Hematopoietic multipotent progenitor cell treated with erythropoietin and hydrocortisone succinate and interleukin-3 and kit ligand, for 6 days (in vitro differentiated cells): ENCODE measurements around the gene ZNF638.
A peak's percentile ranks its signal among the peaks of the same experiment; 100 is the strongest.

Source experiments
- DNase-seq: peaks from one replicate; pipeline ENCODE4 v3.0.0-alpha.2; 2015

ZNF638 gene

DNA sequence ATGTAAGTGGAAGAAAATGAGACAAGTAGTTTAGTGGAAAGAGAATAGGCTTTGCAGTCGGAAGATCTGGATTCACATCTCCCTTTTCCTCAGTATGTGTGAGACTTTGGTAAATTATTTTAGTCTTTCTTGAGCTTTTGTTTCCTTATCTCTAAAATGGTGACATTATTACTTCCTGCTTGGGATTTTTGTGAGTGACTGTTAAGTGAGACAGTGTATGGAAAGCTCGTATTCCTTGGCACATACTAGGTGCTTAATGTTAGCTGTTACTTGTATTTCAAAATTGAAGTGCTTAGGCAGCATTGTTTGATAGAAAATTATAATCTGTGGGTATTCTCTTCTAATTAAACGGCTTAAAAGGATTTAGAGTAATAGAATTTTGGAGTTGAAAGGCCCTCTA, 2.0 kb downstream of the ZNF638 start:
- DNase-seq: no peak

DNA sequence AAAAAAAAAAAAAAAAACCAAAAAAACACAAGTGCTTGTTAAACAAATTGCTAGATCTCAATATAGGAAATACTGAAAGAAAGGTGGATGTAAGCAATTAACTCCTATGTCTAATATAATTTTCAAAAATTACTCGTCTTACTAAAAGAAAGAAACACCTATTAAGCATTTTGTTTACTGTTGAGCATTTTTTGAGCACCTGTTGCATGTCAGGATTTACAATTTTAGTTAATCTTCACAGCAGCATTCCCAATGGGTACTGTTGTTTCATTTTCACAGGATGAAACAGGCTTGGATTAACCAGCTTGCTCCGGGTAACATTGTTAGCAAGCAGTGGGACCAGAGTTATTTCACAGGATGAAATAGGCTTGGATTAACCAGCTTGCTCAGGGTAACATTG, 4.8 kb downstream of the ZNF638 start:
- DNase-seq: no peak

DNA sequence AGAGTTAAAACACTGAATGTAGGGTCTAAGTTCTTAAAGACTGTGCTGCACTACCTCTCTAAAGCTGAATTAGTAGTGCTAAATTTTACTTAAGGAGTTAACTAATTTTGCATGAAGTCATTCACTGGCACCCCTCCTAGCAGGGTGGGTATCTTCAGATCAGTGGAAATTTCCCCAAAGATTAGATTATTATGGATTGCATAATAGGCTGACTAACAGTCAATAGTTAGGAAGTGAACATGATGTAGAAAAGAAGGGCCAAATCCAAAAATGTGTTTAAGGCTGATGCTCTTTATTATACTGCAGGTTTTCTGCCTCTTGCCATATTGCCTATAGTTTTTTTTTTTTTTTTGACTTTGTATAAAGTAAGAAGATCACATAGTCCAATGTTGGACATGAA, 5.2 kb downstream of the ZNF638 start:
- DNase-seq: no peak

DNA sequence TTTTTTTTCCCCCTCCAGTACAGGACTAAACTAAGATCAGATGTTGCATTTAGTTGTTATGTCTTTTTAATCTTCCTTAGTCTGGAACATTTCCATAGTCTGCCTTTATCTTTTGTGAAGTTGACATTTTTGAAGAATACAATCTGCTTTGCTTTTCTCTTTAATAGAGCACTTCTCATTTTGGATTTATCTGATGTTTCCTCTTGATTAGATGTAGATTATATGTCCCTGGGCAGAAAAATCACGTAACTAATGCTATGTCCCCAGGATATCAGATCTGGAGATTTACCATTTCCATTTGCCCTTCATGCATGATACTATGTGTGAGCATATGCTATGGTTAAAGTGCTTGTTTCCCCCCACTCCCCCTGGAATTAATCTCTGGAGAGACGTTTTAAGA, 6.2 kb downstream of the ZNF638 start:
- DNase-seq: no peak

DNA sequence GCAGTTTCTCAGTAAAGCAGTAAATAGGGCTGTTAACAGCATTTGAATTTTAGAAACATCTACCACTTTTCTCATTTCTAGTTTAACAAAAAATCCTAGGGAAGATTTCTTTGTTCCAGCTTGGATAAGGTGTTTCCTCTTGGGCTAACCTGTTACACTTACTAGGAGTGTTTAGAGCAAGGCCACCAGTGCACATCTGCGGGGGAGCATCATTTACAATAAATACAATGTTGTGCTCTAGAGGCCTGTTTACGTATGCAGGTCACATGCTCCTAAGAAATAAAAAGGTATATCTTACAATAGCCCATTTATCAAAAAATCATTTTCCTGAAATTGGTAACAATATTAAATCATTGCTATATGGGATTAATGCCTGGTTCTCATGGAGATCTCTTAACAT, 8.1 kb downstream of the ZNF638 start:
- DNase-seq: no peak

DNA sequence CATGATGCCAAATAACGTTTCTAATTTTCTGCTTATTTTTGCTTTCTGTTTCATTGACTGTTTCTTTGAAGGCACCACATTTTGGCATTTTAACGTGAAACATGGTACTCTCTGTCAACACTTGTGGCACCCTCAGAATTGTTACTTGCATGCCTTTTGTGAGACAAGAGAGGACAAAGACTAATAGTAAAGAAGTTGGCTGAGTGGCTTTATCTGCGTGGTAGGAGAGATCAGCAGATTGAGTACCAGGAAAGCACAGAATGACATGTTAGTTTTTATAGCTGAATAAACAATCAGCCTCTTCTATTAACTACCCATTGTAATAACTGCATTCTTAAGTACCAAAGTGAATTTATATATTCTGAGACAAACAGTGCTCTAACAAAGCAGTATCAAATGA, 8.6 kb downstream of the ZNF638 start:
- DNase-seq: no peak

DNA sequence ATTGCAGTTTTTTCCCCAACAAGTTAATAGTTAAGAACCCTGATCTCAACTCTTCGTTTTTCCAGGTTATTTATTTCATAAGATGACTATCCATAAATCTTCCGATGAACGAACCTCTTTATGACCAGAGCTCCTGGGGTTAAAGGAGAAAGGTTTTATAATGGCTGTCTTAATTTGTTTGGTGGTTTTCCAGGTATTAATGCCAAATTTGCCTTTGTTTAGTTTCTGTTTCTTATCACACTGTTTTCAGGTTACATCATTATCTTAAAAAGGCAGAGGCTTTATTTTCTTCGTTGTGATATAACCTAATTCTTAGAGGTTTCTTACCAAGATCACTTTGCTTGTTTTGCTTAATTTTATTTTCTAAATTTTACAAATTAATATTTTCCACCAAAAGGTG, 10.1 kb downstream of the ZNF638 start:
- no peak for DNase-seq

DNA sequence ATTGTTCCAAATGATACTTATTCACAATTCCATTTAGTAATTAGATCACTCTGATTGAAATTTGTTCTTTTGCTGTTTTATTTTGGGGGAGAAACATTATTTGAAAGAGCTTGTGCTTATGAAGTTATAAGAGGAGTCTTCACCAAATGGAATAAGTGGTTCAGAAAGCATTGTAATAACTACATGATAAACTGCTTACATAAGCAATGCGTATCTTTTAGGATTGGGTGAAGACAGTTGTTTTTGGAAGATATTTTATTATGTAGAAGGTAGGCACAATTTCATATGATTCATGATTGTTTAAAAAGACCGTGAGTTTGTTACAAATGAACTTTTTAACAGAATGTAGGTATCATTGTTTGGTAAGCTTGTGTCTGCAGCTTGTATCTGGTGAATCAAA, 14.5 kb downstream of the ZNF638 start:
- DNase-seq: no peak

DNA sequence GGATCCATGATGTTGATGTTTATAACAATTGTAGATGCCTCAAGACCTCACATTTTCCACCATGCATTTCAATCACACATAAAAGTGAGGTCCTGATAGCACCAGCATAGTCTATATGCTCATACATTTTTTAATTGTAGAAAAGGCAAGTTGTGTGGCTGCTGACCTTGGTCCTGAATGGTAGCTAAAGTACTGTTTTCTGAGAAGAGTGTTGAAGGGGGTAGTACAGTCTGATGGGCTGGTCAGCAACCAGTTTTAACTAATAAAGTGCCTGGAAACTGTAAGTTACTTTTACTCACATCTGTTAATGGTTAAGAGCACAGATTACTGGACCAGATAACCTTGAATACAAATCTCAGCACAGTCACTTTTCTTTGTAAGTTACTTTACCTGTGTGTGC, 15.9 kb downstream of the ZNF638 start:
- DNase-seq: peak; percentile 72

DNA sequence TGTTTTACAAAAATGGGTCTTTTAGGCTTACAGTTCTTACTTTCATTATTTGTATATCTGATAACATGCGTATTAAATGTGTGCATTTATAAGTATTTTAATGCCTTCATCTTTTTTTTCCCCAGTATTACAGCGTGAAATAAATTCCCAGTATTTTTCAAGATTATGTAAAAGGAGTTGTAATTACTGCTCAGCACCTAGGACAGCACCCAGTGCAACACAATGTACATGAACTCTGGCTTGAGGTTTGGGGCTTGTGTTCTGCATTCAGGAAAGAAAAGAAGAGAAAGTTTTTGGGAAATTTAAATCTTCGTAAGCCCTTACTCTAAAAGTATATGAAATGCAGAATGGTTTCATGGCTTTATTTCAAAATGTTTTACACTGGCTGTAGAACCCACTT, 16.7 kb downstream of the ZNF638 start:
- peak; percentile 68 for DNase-seq

DNA sequence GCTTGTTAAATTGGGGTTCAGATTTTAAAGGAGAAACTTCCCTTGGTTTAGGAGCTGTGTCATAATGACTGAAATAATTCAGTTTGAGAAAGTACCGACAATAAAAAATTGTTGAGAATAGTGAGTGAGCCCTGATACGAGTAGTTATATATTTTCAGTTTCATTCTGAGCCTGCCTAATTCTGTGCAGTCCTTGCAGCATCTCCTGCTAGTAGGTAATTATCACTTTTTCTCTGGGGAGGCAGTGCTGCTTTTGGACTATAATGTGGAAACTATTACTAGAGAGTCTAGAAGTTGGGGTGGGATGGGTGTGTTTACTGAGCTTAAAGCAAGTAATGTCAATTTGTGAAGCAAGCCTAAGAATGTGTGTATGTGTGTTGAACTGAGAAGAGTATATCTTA, 21.7 kb downstream of the ZNF638 start:
- no peak for DNase-seq

DNA sequence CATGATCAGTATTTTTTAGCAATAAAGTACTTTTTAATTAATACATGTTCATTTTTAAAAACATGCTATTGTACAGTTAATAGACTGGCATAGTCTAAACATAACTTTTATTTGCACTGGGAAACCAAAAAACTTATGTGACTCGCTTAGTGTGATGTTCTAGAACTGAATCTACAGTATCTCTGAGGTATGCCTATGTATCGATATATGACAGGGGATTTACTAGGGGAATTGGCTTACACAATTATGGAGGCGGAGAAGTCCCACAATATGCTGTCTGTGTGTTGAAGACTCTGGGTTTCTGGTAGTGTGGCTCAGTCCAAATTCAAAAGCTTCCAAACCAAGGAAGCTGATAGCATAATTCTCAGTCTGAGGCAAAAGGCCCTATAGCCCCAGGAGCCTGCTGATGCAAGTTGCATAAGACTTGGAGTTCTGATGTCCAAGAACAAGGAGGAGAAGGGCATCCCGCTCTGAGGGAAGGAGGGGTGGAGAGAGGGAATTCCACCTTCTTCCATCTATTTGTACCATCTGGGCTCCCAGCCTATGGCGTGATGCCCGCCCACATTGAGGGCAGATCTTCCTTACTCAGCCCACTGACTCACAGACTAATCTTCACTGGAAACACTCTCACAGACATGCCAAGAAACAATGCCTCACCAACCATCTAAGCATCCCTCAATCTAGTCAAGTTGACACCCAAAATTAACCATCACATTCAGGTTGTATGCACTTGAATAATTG, 27.5 kb downstream of the ZNF638 start:
- no peak for DNase-seq

DNA sequence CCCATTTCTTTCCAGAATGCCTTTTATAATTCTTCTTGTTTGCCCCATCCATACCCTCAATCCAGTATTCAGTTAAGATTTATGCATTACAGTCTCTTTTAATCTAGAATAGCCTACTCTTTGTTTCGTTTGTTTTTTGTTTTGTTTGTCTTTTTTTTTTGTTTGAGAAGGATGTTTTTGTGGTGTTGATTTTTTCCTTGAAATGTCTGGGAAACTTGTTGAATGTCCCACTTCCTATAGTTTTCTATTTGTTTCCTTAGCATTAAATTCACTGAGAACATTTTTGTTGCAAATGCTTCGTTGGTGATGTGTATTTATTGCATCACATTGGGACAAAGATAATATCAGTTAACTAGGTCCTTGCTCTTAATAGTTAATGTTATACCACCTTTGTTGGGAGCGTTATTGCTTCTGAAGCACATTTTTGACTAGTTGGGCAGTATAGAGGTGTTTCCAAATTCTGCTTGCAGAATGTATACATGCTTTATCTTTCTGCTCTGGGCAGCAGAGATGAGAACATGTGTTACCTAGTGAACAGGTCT, 28.9 kb downstream of the ZNF638 start:
- no peak for DNase-seq

DNA sequence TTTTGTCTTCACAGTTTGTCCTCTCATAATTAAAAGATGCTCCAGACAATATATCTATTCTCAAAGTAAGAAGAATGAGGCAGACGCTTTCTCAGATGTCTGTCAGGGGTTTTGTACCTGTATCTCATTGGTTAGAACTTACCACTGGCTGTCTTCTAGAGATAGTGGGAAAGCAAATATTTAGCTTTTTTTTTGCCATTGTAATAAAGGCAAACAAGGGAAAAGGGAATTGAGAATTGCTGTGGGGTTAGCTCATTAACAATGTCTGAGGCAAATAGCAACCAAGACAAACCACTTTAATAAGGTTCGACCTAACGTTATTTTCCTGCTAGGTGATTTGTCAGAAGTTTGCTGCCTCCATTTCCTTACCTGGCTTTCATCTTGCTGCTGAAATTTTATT, 30.0 kb downstream of the ZNF638 start:
- no peak for DNase-seq

DNA sequence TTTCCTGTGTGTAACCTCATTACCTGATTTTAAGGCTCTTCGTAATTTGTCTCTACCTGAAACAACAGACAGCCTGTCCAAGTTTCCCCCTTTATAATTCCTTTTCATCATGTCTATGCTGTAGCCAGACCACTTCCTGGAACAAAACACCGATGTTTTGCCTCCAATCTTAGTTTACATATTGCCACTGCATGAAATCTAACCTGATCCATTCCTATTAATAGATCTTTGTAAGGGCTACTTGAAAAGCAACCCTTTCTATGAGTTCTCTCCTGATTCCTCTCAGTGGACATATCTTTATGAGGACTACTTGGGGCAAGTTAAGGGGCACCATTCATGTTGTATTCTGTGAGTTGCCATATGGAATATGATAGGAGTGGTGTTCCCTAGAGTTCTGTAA, 30.9 kb downstream of the ZNF638 start:
- no peak for DNase-seq

DNA sequence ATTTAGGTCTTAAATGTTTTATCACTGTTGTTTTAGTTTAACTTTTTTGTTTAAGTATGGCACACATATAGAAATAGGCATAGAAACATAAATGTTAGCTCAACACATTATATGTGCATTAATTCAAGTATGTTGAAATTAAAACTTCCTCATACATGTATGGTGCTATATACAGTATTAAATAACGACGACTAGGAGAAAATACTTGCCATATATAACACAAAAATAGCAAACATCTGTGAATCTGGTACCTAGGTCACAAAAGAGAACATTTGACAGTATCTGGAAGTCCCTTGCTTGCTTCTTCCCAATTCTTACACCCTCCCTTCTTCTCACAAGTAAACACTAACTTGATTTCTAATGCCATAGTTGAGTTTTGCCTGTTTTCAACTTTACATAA, 38.4 kb downstream of the ZNF638 start:
- no peak for DNase-seq

DNA sequence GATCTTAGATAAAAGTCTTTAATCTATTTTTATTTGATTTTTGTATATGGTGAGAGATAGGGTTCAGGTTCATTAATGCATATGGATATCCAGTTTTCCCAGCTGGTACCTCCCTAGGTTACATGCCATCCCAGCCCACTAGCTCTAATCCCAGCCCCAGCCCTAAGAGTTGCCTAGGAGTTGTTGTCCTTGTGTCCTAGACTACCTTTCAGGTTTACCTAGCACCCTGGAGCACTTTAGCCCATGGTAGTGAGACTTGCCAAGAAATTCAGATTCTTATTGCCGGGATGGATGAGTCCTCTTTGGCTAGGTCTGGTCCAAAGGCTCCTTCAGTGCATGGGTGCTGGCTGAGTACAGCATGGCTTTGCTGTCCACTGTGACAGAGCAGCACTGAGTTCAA, 40.5 kb downstream of the ZNF638 start:
- DNase-seq: no peak

DNA sequence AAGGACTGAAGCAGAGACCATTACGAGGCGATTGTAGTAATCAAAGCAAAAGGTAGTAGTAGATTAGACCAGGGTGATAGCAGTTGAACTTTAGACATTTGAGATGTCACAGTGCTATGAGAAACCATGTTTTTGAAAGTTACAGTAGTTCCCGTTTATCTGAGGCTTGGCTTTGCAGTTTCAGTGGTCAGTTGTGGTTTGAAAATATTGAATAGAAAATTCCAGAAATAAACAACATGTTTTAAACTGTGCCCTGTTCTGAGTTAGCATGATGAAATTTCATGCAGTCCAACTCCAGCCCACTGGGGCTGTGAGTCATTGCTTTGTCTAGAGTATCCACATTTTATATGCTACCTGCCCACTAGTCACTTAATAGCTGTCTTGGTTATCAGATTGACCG, 47.5 kb downstream of the ZNF638 start:
- peak; percentile 19 for DNase-seq

DNA sequence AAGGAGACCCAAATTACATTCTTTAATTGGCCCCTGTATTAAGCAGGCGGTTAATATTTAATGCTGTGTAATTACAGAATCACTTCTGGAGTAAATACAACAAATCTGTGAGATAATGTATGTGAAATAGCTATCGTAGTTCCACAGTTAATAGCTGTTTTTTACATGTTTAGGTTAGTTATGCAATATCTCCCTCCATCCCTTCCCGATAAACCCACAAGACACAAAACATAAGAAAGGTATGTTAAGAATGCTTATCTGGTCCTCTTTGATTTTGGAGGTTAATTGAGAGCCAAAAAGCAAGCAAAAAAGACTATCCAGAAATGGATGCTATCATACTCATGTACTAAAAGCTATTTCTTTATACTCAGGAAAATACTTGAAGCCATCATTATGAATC, 49.1 kb downstream of the ZNF638 start:
- DNase-seq: no peak

DNA sequence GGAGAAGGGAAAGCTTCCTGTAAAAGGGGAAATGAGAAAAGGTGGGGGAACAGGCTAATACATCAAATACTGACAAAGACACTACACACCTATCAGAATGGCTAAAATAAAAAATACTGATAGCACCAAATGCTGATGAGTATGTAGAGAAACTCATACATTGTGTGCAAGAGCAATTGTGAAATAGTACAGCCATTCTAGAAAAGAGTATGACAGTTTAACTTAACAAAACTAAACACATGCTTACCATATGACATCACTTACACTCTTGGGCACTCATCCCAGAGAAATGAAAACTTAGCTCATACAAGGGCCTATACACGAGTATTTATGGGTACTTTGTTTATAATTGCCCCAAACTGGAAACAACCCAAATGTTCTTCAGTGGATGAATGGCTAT, 53.4 kb downstream of the ZNF638 start:
- no peak for DNase-seq

DNA sequence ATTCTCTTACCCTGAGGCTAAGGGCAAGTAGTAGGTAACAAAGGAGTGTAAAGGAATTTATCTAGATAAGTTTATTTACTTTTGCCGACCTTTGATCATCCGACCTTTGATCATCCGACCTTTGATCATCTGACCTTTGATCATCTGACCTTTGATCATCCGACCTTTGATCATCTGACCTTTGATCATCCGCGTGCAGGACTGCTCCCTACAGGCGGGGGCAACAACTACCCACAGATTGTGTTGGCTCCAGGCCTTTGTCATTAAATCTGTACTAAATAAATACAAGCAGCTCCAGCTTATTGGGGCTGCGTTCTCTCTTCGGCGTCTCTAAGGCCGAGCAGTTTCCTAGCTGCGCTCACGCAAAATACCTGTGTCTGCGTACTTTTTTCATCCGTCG, 56.6 kb downstream of the ZNF638 start:
- DNase-seq: peak; percentile 4

DNA sequence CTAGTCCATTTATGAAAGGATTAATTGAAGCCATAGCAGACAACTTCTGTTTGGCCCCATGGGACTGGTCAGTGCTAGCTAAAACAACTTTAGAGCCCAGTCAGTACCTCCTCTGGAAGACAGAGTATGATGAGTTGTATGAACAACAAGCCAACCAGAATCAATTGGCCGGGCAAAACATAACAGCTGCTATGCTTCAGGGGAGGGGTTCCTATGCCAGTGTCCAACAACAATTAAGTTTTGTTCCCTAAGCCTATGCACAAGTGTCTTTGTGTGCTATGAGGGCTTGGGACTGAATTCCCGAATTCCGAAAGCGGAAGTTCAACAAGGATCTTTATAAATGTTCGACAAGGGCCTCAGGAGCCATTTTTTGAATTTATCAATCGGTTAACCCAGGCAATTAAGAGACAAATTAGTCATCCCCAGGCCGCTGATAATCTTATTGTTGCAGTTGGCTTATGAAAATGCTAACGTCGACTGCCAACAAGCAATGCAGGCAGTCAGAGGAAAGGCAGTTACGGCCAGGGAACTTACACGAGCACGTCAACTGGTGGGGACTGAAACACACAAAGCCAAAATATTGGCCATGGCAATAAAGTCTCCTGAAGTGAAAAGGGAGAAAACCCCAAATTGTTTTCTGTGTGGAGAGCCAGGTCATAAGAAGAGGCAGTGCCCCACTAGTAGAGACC, 57.9 kb downstream of the ZNF638 start:
- no peak for DNase-seq

DNA sequence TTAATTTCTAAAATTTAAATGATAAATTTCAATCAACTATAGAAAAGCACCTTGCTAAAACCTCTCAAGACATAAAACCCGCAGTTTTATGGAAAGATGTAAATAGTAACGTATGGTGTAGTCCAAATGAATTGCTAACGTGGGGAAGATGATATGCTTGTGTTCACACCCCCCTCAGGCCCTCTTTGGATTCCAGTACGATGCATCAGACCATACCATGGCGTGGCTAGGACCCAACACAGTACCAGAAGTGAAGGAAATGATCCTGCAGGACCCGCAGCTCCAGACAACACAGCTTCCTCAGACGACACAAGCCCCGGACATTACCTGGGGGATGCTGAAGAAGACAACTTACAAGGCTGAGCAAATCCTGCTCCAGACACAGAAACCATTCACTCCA, 61.6 kb downstream of the ZNF638 start:
- no peak for DNase-seq

DNA sequence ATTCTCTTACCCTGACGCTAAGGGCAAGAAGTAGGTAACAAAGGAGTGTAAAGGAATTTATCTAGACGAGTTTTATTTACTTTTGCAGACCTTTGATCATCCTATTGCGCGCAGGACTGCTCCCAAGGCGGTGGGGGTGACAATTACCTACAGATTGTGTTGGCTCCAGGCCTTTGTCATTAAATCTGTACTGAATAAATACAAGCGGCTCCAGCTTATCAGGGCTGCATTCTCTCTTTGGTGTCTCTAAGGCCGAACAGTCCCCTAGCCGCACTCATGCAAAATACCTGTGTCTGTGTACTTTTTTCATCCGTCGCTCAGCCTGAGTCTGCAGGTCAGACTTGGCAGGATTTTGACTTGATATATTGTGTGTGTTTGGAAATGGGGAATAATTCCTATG, 63.9 kb downstream of the ZNF638 start:
- DNase-seq: no peak

DNA sequence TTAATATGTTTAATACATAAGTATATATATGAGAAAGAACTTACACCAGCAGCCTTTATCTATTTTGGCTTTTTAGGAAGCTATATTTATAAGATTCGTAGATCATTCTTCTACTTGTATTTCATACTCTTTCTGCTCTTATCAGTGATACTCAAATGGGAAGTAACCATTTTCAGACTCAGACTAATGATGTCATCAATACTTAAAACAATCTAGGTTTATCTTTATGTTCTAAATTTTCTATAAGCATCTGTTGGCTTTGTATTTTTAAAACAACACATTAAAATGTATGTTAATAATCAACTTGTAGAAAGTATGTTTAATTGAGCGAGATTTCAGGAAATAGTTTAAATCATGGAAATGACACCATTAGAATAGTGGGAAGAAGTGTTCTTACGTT, 70.8 kb downstream of the ZNF638 start:
- no peak for DNase-seq
